Tibial nerve (tissue), 4 donors: ENCODE measurements around the gene IFITM2.

ENCODE experiments used
- EP300 ChIP-seq, 2 donors: sonication (generic); formaldehyde crosslinking; IDR thresholded peaks; one replicate each; pipeline ENCODE4 v1.6.1; 2017; ENCODE audit warnings: antibody characterized with exemption in 2 of 2, mild to moderate bottlenecking in 1 of 2
- POLR2A ChIP-seq, 2 donors: fragments of 450-650 bp; IDR thresholded peaks; one replicate each; pipeline ENCODE4 v1.6.1; 2017; ENCODE audit warnings: antibody characterized with exemption in 2 of 2, mild to moderate bottlenecking in 2 of 2, moderate library complexity in 2 of 2
- TF ChIP-seq, protein P1 (sequence below), 5 experiments: fragments of 200-600 bp in 3 of 5; fragments of 450-650 bp in 2 of 5; sonication (generic) in 3 of 5; IDR thresholded peaks; one replicate each; pipeline ENCODE4 v1.5.1; 2016 to 2019; ENCODE audit warnings: antibody characterized with exemption in 5 of 5, mild to moderate bottlenecking in 3 of 5, moderate library complexity in 2 of 5

DNA sequence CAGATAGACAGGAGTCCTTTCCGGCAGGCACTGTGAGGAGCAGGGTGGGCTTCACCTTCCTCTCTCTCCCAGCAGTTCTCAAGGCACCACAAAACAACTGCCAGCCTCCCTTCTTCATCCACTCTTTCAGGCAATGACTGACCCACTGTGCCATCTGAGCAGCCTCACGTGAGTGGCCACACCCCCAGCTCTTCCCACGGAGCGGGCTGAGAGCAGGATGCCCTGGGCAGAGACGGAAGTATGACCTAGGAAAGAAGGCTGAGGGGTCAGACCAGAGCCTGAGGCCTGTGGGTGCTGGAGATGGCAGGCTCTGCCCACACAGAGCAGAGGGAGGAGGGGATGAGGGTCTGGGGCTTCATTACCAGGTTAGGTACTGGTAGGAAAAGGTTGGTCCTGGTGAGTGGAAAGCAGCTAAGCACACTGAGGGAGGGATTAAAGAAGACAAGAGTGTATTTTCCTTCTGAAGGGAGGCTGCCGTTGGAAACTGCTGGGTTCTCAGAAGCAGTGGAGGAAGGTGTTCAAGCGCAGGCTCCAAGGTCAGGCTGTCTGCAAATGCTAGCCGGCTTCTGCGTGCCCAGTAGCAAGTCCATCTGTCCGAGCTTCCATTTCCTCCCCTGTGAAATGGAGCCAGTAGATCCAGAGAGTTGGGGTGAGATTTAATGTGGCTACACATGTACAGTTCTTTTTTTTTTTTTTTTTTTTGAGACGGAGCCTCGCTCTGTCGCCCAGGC lies 24.8 kb upstream of the IFITM2 start:
- TF ChIP-seq, protein P1, sequence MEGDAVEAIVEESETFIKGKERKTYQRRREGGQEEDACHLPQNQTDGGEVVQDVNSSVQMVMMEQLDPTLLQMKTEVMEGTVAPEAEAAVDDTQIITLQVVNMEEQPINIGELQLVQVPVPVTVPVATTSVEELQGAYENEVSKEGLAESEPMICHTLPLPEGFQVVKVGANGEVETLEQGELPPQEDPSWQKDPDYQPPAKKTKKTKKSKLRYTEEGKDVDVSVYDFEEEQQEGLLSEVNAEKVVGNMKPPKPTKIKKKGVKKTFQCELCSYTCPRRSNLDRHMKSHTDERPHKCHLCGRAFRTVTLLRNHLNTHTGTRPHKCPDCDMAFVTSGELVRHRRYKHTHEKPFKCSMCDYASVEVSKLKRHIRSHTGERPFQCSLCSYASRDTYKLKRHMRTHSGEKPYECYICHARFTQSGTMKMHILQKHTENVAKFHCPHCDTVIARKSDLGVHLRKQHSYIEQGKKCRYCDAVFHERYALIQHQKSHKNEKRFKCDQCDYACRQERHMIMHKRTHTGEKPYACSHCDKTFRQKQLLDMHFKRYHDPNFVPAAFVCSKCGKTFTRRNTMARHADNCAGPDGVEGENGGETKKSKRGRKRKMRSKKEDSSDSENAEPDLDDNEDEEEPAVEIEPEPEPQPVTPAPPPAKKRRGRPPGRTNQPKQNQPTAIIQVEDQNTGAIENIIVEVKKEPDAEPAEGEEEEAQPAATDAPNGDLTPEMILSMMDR (IDR thresholded peaks at IDR 0.05), result no peak
- TF ChIP-seq EP300 (IDR thresholded peaks at IDR 0.05) (no peak), POLR2A (IDR thresholded peaks at IDR 0.05) (no peak)
